HG03439 (cell line): Measurements from ENCODE around the gene ZNF804B.

Experiments
- ATAC-seq: cut with Tn5 transposase; IDR thresholded peaks from one replicate; pipeline ENCODE4 v1.9.1; 2021; ENCODE audit warnings: mild to moderate bottlenecking, moderate library complexity; ENCODE audit not compliant: unreplicated experiment

The ZNF804B gene

DNA sequence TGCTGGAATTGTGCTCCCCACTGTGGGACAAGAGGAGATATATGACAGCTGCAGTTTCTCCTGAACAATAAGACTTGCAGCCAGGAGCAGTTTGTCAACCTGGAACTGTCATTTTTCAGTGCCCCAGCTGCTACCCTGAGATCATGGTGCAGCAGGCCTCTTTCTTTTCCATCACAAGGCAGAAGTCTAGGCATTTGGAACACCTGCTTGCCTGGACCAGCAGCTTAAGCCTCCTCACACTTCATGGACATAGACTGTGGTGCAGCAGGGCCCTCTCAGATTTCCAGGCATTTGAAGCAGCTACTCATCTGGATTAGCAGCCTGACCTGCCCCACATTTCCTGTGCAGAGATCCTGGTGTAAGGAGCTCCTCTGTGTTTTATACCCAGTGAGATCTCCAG is 486.7 kb downstream of the ZNF804B start:
- no peak for ATAC-seq

- no peak for ATAC-seq
Observed at GRCh38 chr7:89247207-89247606, 487.7 kb downstream of the ZNF804B start.

DNA sequence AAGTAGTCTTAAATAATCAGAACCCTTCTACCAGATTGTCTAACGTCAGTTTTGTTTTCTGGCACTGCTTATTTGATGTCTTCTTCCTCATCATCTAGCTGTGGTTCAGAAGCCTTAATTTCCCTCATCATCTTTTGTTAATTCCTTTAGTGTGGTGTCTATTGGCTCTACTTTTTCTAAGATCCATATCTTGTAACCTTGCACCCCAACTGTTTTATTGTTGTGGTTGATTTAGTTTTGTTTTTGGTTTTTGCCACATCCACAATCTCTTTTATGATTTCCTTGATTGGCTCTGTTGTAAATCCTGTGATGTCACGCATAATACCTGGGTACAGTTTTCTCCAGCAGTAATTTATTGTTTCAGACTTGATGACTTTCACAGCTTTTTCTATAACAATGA is 499.6 kb downstream of the ZNF804B start:
- no peak for ATAC-seq

DNA sequence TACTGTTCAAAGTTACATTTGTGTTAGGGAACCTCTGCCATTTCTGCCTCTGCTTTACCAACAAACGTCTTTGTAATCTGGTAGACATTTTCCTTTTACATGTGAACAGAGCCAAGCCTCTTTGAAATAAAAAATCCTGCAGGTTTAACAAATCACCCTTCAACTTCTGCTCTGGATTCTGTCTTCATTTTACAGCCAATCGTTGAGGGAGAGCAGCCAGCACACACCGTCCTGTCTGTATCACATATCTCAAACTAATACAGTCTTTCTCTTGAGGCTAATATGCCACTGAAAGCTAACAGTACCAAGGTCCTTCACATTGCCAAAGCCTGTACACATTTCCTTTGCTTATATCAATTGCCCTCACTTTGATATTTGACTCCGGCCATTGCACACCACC is 504.6 kb downstream of the ZNF804B start:
- no peak for ATAC-seq

DNA sequence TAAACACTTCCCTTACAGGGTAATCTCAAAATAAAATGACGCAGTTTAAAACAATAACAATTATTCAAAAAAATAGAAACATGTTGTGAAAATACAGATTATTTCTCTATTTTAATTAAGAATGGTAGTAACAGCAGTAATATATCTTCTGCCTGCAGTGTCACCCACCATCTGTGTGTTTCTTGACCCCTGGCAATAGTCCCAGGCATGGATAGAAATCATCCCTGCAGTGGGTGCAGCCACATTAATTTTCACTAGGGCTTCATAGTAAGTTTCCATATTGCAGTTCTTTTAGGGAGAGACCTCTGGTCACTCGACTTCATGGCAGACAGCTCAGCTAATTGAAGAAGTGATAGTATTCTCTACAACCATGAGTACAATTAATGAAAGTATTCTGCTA is 506.1 kb downstream of the ZNF804B start:
- no peak for ATAC-seq

DNA sequence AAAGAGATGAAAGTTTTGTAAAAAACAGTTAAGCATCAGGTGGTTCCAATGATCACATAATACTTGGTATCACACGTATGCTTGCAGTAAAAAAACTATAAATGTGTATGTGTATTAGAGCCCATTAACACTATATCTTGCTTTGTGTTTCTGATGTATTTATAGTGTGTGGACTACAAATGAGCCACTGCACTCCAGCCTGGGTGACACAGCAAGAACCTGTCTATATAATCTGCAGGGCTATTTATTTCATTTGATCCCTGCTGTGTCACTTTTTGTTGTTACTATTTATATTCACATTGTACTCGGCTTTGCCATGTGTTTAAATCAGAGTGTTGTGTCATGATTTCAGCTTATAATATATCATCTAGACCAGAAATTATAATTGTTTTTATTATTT is 523.8 kb downstream of the ZNF804B start:
- ATAC-seq, result no peak

DNA sequence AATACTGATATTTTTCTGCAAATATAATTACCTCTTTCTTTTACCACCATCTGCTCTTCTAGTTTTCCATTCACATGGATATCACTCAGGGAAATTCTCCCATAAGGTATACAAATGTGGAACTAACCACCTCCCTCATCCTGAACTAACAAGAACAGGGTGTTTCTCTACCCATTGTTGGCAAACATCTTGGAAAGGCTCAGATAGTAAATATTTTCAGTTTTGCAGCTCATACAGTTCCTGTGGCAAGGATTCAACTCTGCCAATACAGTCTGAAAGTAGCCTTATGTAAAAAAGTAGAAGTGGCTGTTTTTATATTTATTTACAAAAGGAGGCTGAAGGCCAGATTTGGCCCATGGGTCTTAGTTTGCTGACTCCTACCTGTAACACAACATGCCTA is 549.0 kb downstream of the ZNF804B start:
- ATAC-seq, result no peak

DNA sequence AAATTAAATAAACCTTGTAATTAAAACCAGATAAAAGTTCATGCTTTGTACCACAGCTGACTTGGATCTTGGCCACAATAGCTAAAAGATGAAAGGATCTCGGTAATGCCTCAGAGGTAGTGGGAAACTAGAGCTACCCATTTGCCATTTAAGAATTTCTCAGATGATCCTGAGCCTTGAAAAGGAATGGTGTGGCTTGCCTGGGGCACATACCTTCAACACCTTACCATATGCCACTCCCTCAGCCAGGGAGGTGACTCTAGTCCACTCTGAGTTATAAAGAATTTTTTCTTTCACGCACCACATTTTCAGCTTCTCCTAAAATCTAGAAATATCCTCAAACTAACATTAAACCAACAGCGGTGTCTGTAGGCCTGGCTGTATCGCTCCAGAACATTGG is 552.4 kb downstream of the ZNF804B start:
- ATAC-seq, result no peak

GRCh38 chr7:89312551-89312950 is 553.1 kb downstream of the ZNF804B start:
- no peak for ATAC-seq

GRCh38 chr7:89316584-89317251 is 557.2 kb downstream of the ZNF804B start:
- no peak for ATAC-seq

DNA sequence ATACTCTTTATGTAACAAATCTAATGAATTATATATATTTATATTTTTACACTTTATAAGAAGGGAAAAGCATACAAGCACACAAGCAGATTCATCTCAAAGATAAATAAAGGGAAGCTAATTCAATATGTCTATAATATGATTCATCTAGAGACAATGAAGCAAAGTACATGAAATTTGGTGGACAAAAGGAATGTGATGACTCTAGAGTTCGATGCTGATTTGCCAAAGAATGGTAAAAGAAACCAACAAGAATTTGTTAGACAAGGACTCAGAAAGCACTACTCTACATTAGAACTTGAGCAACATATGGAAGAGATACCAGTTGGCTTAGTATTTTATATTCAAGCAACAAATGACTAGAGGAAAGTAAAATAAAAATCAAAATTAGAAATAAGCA is 572.5 kb downstream of the ZNF804B start:
- ATAC-seq, result no peak

GRCh38 chr7:89334797-89335196 is 575.3 kb downstream of the ZNF804B start:
- ATAC-seq, result no peak

DNA sequence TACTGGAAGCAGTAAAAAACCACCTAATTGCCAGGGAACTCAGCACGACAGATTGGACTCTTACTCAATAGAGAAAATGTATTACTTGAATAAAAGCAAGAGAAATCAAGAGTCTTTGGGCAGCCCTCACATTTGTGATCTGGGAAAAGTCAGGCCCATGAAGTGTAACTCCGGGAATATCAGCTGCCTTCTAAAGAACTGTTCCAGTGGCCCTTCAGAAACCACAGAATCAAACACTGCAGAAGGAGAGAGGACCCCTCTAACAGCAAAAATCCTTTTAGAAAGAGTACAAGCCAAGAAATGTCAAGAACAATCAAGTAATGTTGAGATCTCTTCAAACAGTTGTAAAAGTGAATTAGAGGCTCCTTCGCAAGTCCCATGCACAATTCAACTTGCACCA is 576.0 kb downstream of the ZNF804B start:
- no peak for ATAC-seq

- ATAC-seq, result no peak
Observed at GRCh38 chr7:89336121-89336520, 576.6 kb downstream of the ZNF804B start.

- no peak for ATAC-seq
Observed at GRCh38 chr7:89339748-89340147, 580.2 kb downstream of the ZNF804B start.

DNA sequence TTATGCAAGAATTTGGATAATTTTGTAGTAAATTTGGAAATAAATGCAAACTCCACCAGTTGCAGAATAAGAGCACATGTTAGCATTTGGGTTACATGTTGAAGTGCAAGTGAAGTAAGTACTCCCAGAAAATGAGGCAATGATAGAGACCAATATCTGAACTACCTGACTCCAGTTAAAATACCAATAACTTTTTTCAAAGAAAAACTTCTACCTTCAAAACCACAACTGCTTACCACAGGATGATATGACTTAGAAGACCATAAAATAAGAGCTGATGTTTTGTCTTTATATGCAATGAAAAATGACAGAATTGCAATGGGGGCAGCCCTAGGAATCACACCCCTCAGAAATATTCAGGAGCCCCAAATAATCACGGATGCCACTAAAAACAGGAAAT is 597.6 kb downstream of the ZNF804B start:
- ATAC-seq, result no peak

DNA sequence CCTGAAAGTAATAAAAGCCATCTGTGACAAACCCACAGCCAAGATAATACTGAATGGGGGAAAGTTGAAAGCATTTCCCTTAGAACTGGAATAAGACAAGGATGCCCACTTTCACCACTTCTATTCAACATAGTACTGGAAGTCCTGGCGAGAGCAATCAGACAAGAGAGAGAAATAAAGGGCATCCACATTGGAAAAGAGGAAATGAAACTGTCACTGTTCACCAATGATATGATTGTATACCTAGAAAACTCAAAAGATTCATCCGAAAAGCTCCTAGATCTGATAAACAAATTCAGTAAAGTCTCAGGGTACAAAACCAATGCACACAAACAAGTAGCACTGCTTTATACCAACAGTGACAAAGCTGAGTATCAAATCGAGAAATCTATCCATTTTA is 617.7 kb downstream of the ZNF804B start:
- ATAC-seq, result no peak

DNA sequence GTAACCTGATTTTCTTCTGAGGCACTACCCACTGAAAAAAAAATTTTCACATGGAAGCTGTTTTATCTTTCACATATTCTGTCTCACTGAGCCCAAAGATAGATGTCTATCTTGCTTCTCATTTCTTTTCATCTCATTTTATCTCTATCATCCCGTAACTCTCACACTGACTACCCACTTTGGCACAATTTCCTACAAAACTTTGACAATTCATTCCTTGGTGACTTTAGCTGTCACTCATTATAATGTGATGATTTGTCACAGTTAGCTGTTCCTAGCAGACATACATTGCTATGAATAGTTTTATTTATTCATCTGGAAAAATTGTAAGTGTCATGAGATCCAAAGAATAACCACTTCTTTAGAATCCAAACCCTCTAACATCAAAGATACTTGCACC is 625.9 kb downstream of the ZNF804B start:
- ATAC-seq, result no peak
